B cell (primary cell): ENCODE measurements around the gene PPP4R3A. TPM values are rescaled to one million over a fixed set of nuclear protein-coding genes. Genes with fewer than 3 reads are reported as not detected.

Source experiments
- ATAC-seq: fragments of 200-7000 bp; cut with Tn5 transposase; one replicate; pipeline ENCODE4 v1.10.0; 2021; ENCODE audit warnings: low read depth, mild to moderate bottlenecking, moderate number of reproducible peaks, moderate library complexity
- CTCF ChIA-PET: fragments of 350-600 bp; sonication (Branson Sonifier 250); formaldehyde crosslinking; loops from one replicate; lab custom pipeline; 2021; ENCODE audit warnings: antibody characterized with exemption, inconsistent platforms; lab: Charles Lee
- POLR2A ChIA-PET: fragments of 350-600 bp; sonication (Branson Sonifier 250); formaldehyde crosslinking; loops from one replicate; lab custom pipeline; 2021; ENCODE audit warnings: antibody characterized with exemption; lab: Charles Lee
- DNase-seq: peaks from one replicate; pipeline ENCODE4 v3.0.0; 2013
- H2AFZ ChIP-seq: 2 replicates; pipeline ENCODE4 v1.6.1; 2012; ENCODE audit warnings: mild to moderate bottlenecking, low read depth, low read length; ENCODE audit not compliant: insufficient read depth, poor library complexity, severe bottlenecking
- H3K27ac ChIP-seq, 2 donors: 1 replicate in 1 of 2; 2 replicates in 1 of 2; pipeline ENCODE4 v1.5.1; 2012 to 2013; ENCODE audit warnings: low read length in 2 of 2, mild to moderate bottlenecking in 2 of 2, moderate library complexity in 1 of 2
- H3K27me3 ChIP-seq, 4 experiments: fragments of 200-600 bp in 1 of 4; sonication (generic) in 1 of 4; replicated peaks in 1 of 4; 1 replicate in 2 of 4; 2 replicates in 2 of 4; pipeline versions ENCODE4 v1.6.1 to v1.7.0; 2013 to 2016; ENCODE audit warnings: low read length in 3 of 4, mild to moderate bottlenecking in 2 of 4, mixed read lengths in 1 of 4, moderate library complexity in 1 of 4; ENCODE audit not compliant: insufficient read depth in 4 of 4, control insufficient read depth in 3 of 4; ENCODE audit errors: control extremely low read depth in 1 of 4
- H3K36me3 ChIP-seq, 2 experiments: replicated peaks in 1 of 2; 1 replicate in 1 of 2; 2 replicates in 1 of 2; pipeline versions ENCODE4 v1.6.1 to v1.7.1; 2013; ENCODE audit warnings: low read length in 1 of 2; ENCODE audit not compliant: insufficient read depth in 2 of 2, control insufficient read depth in 1 of 2; ENCODE audit errors: control extremely low read depth in 1 of 2, extremely low read depth in 1 of 2
- H3K4me1 ChIP-seq, 2 donors: fragments of 200-600 bp in 1 of 2; sonication (generic) in 1 of 2; 1 replicate in 1 of 2; 2 replicates in 1 of 2; pipeline versions ENCODE4 v1.5.1 to v1.6.1; 2013 to 2017; ENCODE audit warnings: low read length in 2 of 2; ENCODE audit not compliant: control insufficient read depth in 2 of 2, insufficient read depth in 2 of 2
- H3K4me2 ChIP-seq: replicated peaks from 2 replicates; pipeline ENCODE3; 2012; ENCODE audit warnings: mild to moderate bottlenecking, low read depth, low read length; ENCODE audit not compliant: poor library complexity, severe bottlenecking
- H3K4me3 ChIP-seq, 5 experiments: fragments of 200-600 bp in 1 of 5; sonication (generic) in 1 of 5; 1 replicate in 3 of 5; 2 replicates in 2 of 5; pipeline versions ENCODE4 v1.5.1 to v1.7.0; 2011 to 2016; ENCODE audit warnings: low read length in 4 of 5, mild to moderate bottlenecking in 4 of 5, low read depth in 2 of 5, control low read depth in 1 of 5, moderate library complexity in 1 of 5; ENCODE audit not compliant: insufficient read depth in 1 of 5; ENCODE audit errors: control extremely low read depth in 1 of 5, extremely low read depth in 1 of 5
- H3K79me2 ChIP-seq: fragments of 200-600 bp; sonication (generic); one replicate; pipeline ENCODE4 v1.6.0; 2016; ENCODE audit warnings: low read length; ENCODE audit not compliant: control insufficient read depth, insufficient read depth
- H3K9ac ChIP-seq: fragments of 200-600 bp; sonication (generic); 2 replicates; pipeline ENCODE4 v1.6.1; 2017; ENCODE audit warnings: mild to moderate bottlenecking, low read length, moderate library complexity
- H3K9me3 ChIP-seq, 3 donors: one replicate each; pipeline versions ENCODE4 v1.6.1 to v1.7.1; 2013; ENCODE audit warnings: low read length in 2 of 3; ENCODE audit not compliant: control insufficient read depth in 2 of 3, insufficient read depth in 1 of 3; ENCODE audit errors: control extremely low read depth in 1 of 3
- H4K20me1 ChIP-seq: 2 replicates; pipeline ENCODE4 v1.6.0; 2012; ENCODE audit warnings: mild to moderate bottlenecking, low read length; ENCODE audit not compliant: insufficient read depth, control insufficient read depth, poor library complexity, severe bottlenecking
- H3K27ac Mint-ChIP-seq: one replicate; pipeline ENCODE4 v1.8.0; 2021; ENCODE audit warnings: mixed read lengths
- H3K27me3 Mint-ChIP-seq: one replicate; pipeline ENCODE4 v1.8.0; 2021; ENCODE audit warnings: mixed read lengths
- H3K4me1 Mint-ChIP-seq: one replicate; pipeline ENCODE4 v1.8.0; 2021; ENCODE audit warnings: mixed read lengths
- H3K4me3 Mint-ChIP-seq: one replicate; pipeline ENCODE4 v1.8.0; 2021; ENCODE audit warnings: mixed read lengths
- H3K9me3 Mint-ChIP-seq: one replicate; pipeline ENCODE4 v1.8.0; 2022; ENCODE audit warnings: mixed read lengths; ENCODE audit not compliant: insufficient read depth
- EZH2 ChIP-seq: IDR thresholded peaks from 2 replicates; pipeline ENCODE4 v1.6.1; 2012; ENCODE audit warnings: borderline replicate concordance, low read depth, mild to moderate bottlenecking, moderate library complexity, low read length; ENCODE audit not compliant: insufficient read depth, poor library complexity, severe bottlenecking
- WGBS: methylation state at CpG from one replicate; pipeline ENCODE4 v1.1.5; 2013; ENCODE audit warnings: missing lambda C conversion rate; ENCODE audit not compliant: insufficient coverage; 5-methylcytosine and 5-hydroxymethylcytosine counted together
- intact Hi-C: fragments of 100-400 bp; cut with micrococcal nuclease; formaldehyde crosslinking; loops from one replicate; pipeline ENCODE4 v1.10.0; 2022
- polyA plus RNA-seq: library from polyadenylated mRNA; depleted of rRNA; stranded (reverse); fragments of >200 nt; gene quantifications from 2 replicates; pipeline ENCODE4 v1.2.3, GENCODE V29; 2012
- total RNA-seq, 2 donors: library from RNA; stranded (reverse); fragments of 120-200 nt in 1 of 2; gene quantifications; 1 replicate in 1 of 2; 2 replicates in 1 of 2; pipeline versions ENCODE4 v1.2.3 to v1.2.4, GENCODE V29; 2013 to 2022
- TF ChIP-seq, protein P1 (sequence below): fragments of 200-600 bp; IDR thresholded peaks from one replicate; pipeline ENCODE4 v1.8.0; 2022; ENCODE audit warnings: antibody characterized with exemption, mild to moderate bottlenecking

The PPP4R3A gene
- total and polyA plus RNA-seq, 2 donors (not counting 1 experiment from before 2014, with no cell fraction given) = 80.6 to 189 TPM

GRCh38 chr14:91509083-91509877 lies 830 bp downstream of the PPP4R3A start:
- H3K27me3 ChIP-seq = no peaks in the 10 kb centered on the region
- peak overlapping the region; percentile 100 for H3K27ac Mint-ChIP-seq
- ChIA-PET CTCF (interaction anchor here (0.5 to 1.6 kb wide), 7 partner anchors 10 to 194 kb away, joined by 3 to 5 read pairs (median 4); no protein-coding TSS in a partner anchor), POLR2A (interaction anchor here (0.6 to 2.1 kb wide), 5 partner anchors 9 to 1239 kb away, joined by 3 to 17 read pairs (median 3); partner anchors contain the start of gene LGMN)
- H3K79me2 ChIP-seq = peaks cover 57% of the 10 kb centered on the region
- TF ChIP-seq, protein P1, sequence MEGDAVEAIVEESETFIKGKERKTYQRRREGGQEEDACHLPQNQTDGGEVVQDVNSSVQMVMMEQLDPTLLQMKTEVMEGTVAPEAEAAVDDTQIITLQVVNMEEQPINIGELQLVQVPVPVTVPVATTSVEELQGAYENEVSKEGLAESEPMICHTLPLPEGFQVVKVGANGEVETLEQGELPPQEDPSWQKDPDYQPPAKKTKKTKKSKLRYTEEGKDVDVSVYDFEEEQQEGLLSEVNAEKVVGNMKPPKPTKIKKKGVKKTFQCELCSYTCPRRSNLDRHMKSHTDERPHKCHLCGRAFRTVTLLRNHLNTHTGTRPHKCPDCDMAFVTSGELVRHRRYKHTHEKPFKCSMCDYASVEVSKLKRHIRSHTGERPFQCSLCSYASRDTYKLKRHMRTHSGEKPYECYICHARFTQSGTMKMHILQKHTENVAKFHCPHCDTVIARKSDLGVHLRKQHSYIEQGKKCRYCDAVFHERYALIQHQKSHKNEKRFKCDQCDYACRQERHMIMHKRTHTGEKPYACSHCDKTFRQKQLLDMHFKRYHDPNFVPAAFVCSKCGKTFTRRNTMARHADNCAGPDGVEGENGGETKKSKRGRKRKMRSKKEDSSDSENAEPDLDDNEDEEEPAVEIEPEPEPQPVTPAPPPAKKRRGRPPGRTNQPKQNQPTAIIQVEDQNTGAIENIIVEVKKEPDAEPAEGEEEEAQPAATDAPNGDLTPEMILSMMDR = no peak
- TF ChIP-seq EZH2 = no peak
- H4K20me1 ChIP-seq = peaks cover 45% of the 10 kb centered on the region
- intact Hi-C loops = loop anchor here (10.0 kb wide), 1 partner anchor 1554 kb away; the partner anchor contains the start of genes EFCAB11 and TDP1
- peak overlapping the region; percentile 87 for H2AFZ ChIP-seq
- H3K4me2 ChIP-seq = peak overlapping the region; percentile 83
- peak overlapping the region; percentile 98 for H3K9ac ChIP-seq
- H3K27me3 Mint-ChIP-seq = no peaks in the 10 kb centered on the region
- H3K4me1 ChIP-seq = peaks cover 42% of the 10 kb centered on the region in 2 donors
- peak overlapping the region; percentile 97 to 100 for H3K27ac ChIP-seq
- H3K9me3 ChIP-seq = peaks cover 0 to 1% (median 0%) of the 10 kb centered on the region in 3 donors
- peak overlapping the region; percentile 72 to 99 (median 84) for H3K4me3 ChIP-seq
- under 1% methylated on average over 71 of the region's 71 CpGs for WGBS
- peak overlapping the region; percentile 99 for H3K4me3 Mint-ChIP-seq
- DNase-seq (no peak), ATAC-seq (peak; percentile 3)
- no peaks in the 10 kb centered on the region for H3K9me3 Mint-ChIP-seq
- H3K36me3 ChIP-seq = peaks cover 1 to 20% of the 10 kb centered on the region in 2 experiments
- H3K4me1 Mint-ChIP-seq = peaks cover 47% of the 10 kb centered on the region
